ENCODE results near the gene ALDH8A1. TPM values are rescaled to one million over a fixed set of nuclear protein-coding genes. Genes with fewer than 3 reads are reported as not detected.

The ALDH8A1 gene
- polyA plus RNA-seq, 1 of the 3 experiments (the other 2 are of a cell fraction) = 0.25 TPM

- no peaks in the 10 kb centered on the region for H4K20me1 ChIP-seq (ENCODE audit: insufficient read depth)
- CTCF ChIA-PET = no interaction called here
Observed at GRCh38 chr6:134868812-134869211, 81.1 kb downstream of the ALDH8A1 start.

More at GRCh38 chr6:134868812-134869211, 81.1 kb downstream of the ALDH8A1 start:
- POLR2A ChIA-PET = no interaction called here
- no peaks in the 10 kb centered on the region for H3F3A ChIP-seq (replicated peaks; ENCODE audit: insufficient read depth)
- H3K27me3 ChIP-seq (ENCODE audit: insufficient read depth) = no peaks in the 10 kb centered on the region
- no peak overlapping the region for H3K27ac ChIP-seq (ENCODE audit: low read depth in 2 of 2, low read length in 1 of 2)
- TF ChIP-seq USF1 (IDR thresholded peaks at IDR 0.05; ENCODE audit: borderline replicate concordance, low read depth) (no peak), POLR2AphosphoS5 (IDR thresholded peaks at IDR 0.05; ENCODE audit: low read depth, low read length) (no peak), TEAD4 (IDR thresholded peaks at IDR 0.05; ENCODE audit: borderline replicate concordance, insufficient read depth) (no peak), NRF1 (IDR thresholded peaks at IDR 0.05; ENCODE audit: low read depth, low read length) (no peak), YY1 (IDR thresholded peaks at IDR 0.05; ENCODE audit: low read depth) (no peak), TCF12 (IDR thresholded peaks at IDR 0.05) (no peak), RCOR1 (IDR thresholded peaks at IDR 0.05; ENCODE audit: low read length) (no peak), EZH2phosphoT487 (IDR thresholded peaks at IDR 0.05; ENCODE audit: borderline replicate concordance, low read depth) (no peak), PBX3 (IDR thresholded peaks at IDR 0.05) (no peak), SIN3A (IDR thresholded peaks at IDR 0.05; ENCODE audit: borderline replicate concordance, low read depth, low read length) (no peak)
- no peaks in the 10 kb centered on the region for H3K36me3 ChIP-seq (replicated peaks in 1 of 2; ENCODE audit: control insufficient read depth in 1 of 2, insufficient read depth in 2 of 2, low read length in 1 of 2)
- no peaks in the 10 kb centered on the region for H3K9me3 ChIP-seq
- no peaks in the 10 kb centered on the region; a peak in 1 of 4 replicates for H3K4me1 ChIP-seq (ENCODE audit: control insufficient read depth in 1 of 2, insufficient read depth in 2 of 2, low read depth in 1 of 2, low read length in 1 of 2)
- no peak overlapping the region for H3K4me2 ChIP-seq
- no peak overlapping the region for H3K4me3 ChIP-seq (ENCODE audit: low read depth in 2 of 2, low read length in 1 of 2)
- no peak overlapping the region for H2AFZ ChIP-seq (ENCODE audit: low read depth)
- DNase-seq = no peak
- 92% methylated on average over 3 of the region's 3 CpGs for WGBS (ENCODE audit: low lambda C conversion rate)
- H3K9ac ChIP-seq = no peak overlapping the region
- no peaks in the 10 kb centered on the region for H3K79me2 ChIP-seq (ENCODE audit: insufficient read depth)
- H3K9me2 ChIP-seq = no peaks in the 10 kb centered on the region

Other genes starting within 250 kb of the ALDH8A1 start
- 19.0 and 24.3 TPM in 2 replicates for gene HBS1L, start 104.7 kb upstream of the ALDH8A1 start, polyA plus RNA-seq (2012; rRNA removed)
- 0.85 and 1.2 TPM in 2 replicates for gene MYB, start 231.2 kb upstream of the ALDH8A1 start, polyA plus RNA-seq (2012; rRNA removed)